ENCODE data around the gene KCTD18.
A peak's percentile ranks its signal among the peaks of the same experiment; 100 is the strongest.

KCTD18 gene

GRCh38 chr2:200509612-200510433, at the start of gene KCTD18:
TSS of gene KCTD18 (minus strand) at chr2:200510068. CDS start at chr2:200507016, 3,052 bp downstream.
- H3K27ac ChIP-seq (ENCODE audit: poor library complexity, severe bottlenecking): peak within 1 kb of the TSS; percentile 39
- no peaks in the 10 kb centered on the region for H3K4me1 ChIP-seq (ENCODE audit: insufficient read depth, poor library complexity, severe bottlenecking)
- H3K9me3 ChIP-seq (ENCODE audit: severe bottlenecking): no peaks in the 10 kb centered on the region
- peak within 1 kb of the TSS; percentile 49 for H3K4me3 ChIP-seq (ENCODE audit: severe bottlenecking)
- peak; percentile 97 for TF ChIP-seq CTCF (IDR thresholded peaks at IDR 0.05; ENCODE audit: poor library complexity, severe bottlenecking)
- peaks cover under 1% of the 10 kb centered on the region; the same call in 1 of the 2 replicates for H3K36me3 ChIP-seq (ENCODE audit: low read depth)
- H3K27me3 ChIP-seq (ENCODE audit: insufficient read depth, poor library complexity, severe bottlenecking): no peaks in the 10 kb centered on the region
- peak; percentile 91 for ATAC-seq (ENCODE audit: low read depth)
- peak; percentile 76 for DNase-seq (ENCODE audit: low spot score)

- no peak overlapping the region for H3K4me3 ChIP-seq (ENCODE audit: severe bottlenecking)
- H3K36me3 ChIP-seq (ENCODE audit: low read depth): peaks cover 66% of the 10 kb centered on the region
- DNase-seq (ENCODE audit: low spot score) (no peak), ATAC-seq (ENCODE audit: low read depth) (no peak)
- H3K27ac ChIP-seq (ENCODE audit: poor library complexity, severe bottlenecking): no peak overlapping the region
- TF ChIP-seq CTCF (IDR thresholded peaks at IDR 0.05; ENCODE audit: poor library complexity, severe bottlenecking): no peak
- no peaks in the 10 kb centered on the region for H3K9me3 ChIP-seq (ENCODE audit: severe bottlenecking)
- no peaks in the 10 kb centered on the region for H3K27me3 ChIP-seq (ENCODE audit: insufficient read depth, poor library complexity, severe bottlenecking)
- H3K4me1 ChIP-seq (ENCODE audit: insufficient read depth, poor library complexity, severe bottlenecking): no peaks in the 10 kb centered on the region
Measured at GRCh38 chr2:200540793-200541192, 30.9 kb upstream of the KCTD18 start.

- DNase-seq (ENCODE audit: low spot score) (no peak), ATAC-seq (ENCODE audit: low read depth) (no peak)
- no peak overlapping the region for H3K27ac ChIP-seq (ENCODE audit: poor library complexity, severe bottlenecking)
- no peaks in the 10 kb centered on the region for H3K4me1 ChIP-seq (ENCODE audit: insufficient read depth, poor library complexity, severe bottlenecking)
- H3K4me3 ChIP-seq (ENCODE audit: severe bottlenecking): no peak overlapping the region
- peaks cover 74% of the 10 kb centered on the region for H3K36me3 ChIP-seq (ENCODE audit: low read depth)
- H3K9me3 ChIP-seq (ENCODE audit: severe bottlenecking): no peaks in the 10 kb centered on the region
- TF ChIP-seq CTCF (IDR thresholded peaks at IDR 0.05; ENCODE audit: poor library complexity, severe bottlenecking): no peak
- no peaks in the 10 kb centered on the region for H3K27me3 ChIP-seq (ENCODE audit: insufficient read depth, poor library complexity, severe bottlenecking)
Measured at GRCh38 chr2:200538139-200538538, 28.3 kb upstream of the KCTD18 start.

- H3K4me1 ChIP-seq (ENCODE audit: insufficient read depth, poor library complexity, severe bottlenecking): no peaks in the 10 kb centered on the region
Measured at GRCh38 chr2:200534572-200534971, 24.7 kb upstream of the KCTD18 start.

More at GRCh38 chr2:200534572-200534971, 24.7 kb upstream of the KCTD18 start:
- H3K36me3 ChIP-seq (ENCODE audit: low read depth): peaks cover 55% of the 10 kb centered on the region
- ATAC-seq (ENCODE audit: low read depth) (no peak), DNase-seq (ENCODE audit: low spot score) (no peak)
- H3K27me3 ChIP-seq (ENCODE audit: insufficient read depth, poor library complexity, severe bottlenecking): no peaks in the 10 kb centered on the region
- no peak overlapping the region for H3K4me3 ChIP-seq (ENCODE audit: severe bottlenecking)
- no peaks in the 10 kb centered on the region for H3K9me3 ChIP-seq (ENCODE audit: severe bottlenecking)
- no peak overlapping the region for H3K27ac ChIP-seq (ENCODE audit: poor library complexity, severe bottlenecking)
- TF ChIP-seq CTCF (IDR thresholded peaks at IDR 0.05; ENCODE audit: poor library complexity, severe bottlenecking): no peak

Measured in RWPE2 (cell line).